ENCODE data around the gene MYPN. TPM values are rescaled to one million over a fixed set of nuclear protein-coding genes. Genes with fewer than 3 reads are reported as not detected.

The MYPN gene
- total RNA-seq, 1 donor from 2014 or later = not detected

DNA sequence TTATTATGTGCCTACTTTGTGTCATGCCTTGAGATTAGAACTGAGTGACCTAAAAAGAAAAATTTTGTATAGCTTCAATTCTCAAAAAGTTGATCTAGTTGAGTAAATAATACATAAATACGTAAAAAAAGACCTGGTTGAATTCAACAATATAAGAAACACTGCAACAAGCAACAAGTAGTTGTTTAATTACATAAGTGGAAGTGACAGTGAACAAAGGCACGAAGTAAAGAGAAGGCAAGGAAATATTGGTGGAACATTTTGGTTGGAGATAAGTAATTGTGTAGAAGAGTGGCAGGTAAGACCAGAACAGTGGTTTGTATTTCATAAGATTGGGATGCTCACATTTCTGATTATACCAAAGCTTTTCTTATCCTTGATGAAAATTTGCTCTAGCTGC, 8.2 kb upstream of the MYPN start:
- H3K27me3 Mint-ChIP-seq (ENCODE audit: insufficient read depth) = peaks cover 10% of the 10 kb centered on the region
- H3K4me3 Mint-ChIP-seq = no peak overlapping the region
- H3K27ac Mint-ChIP-seq = no peak overlapping the region
- intact Hi-C loops (cut with micrococcal nuclease) = no loop called here
- H3K9me3 Mint-ChIP-seq = no peaks in the 10 kb centered on the region
- H3K4me1 Mint-ChIP-seq (ENCODE audit: low read depth) = no peaks in the 10 kb centered on the region
- no peak for DNase-seq (ENCODE audit: low spot score)
- no peaks in the 10 kb centered on the region for H3K36me3 Mint-ChIP-seq (ENCODE audit: low read depth)

GRCh38 chr10:68103261-68103878, 5.9 kb upstream of the MYPN start:
- no peak overlapping the region for H3K27ac Mint-ChIP-seq
- peaks cover 8% of the 10 kb centered on the region for H3K27me3 Mint-ChIP-seq (ENCODE audit: insufficient read depth)
- no peaks in the 10 kb centered on the region for H3K9me3 Mint-ChIP-seq
- H3K4me3 Mint-ChIP-seq = no peak overlapping the region
- no peaks in the 10 kb centered on the region for H3K4me1 Mint-ChIP-seq (ENCODE audit: low read depth)
- no peak for DNase-seq (ENCODE audit: low spot score)
- H3K36me3 Mint-ChIP-seq (ENCODE audit: low read depth) = no peaks in the 10 kb centered on the region
- intact Hi-C loops (cut with micrococcal nuclease) = no loop called here

DNA sequence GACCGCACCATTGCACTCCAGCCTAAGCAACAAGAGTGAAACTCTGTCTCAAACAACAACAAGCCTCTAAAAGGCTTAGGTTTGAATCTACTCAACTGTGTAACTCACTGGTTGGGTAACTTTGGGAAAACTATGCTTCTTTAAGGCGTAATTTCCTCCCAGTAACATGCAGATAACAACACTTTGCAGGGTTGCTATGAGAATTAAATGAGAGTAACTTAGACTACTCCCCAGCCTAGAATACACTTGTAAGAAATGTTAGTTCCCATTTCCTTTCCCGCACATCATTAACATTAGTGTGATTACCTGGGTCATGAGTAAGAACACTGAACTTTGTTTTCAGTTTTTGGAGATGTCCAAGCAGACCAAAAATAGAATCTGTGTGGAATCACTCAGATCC, 5.4 kb upstream of the MYPN start:
- DNase-seq (ENCODE audit: low spot score) = no peak
- Mint-ChIP-seq H3K36me3 (ENCODE audit: low read depth) (no peaks in the 10 kb centered on the region), H3K27me3 (ENCODE audit: insufficient read depth) (peaks cover 7% of the 10 kb centered on the region), H3K4me1 (ENCODE audit: low read depth) (no peaks in the 10 kb centered on the region), H3K4me3 (no peak overlapping the region), H3K27ac (no peak overlapping the region), H3K9me3 (no peaks in the 10 kb centered on the region)
- intact Hi-C loops (cut with micrococcal nuclease) = no loop called here

GRCh38 chr10:68105820-68106219, 3.5 kb upstream of the MYPN start:
- no peak for DNase-seq (ENCODE audit: low spot score)
- no peak overlapping the region for H3K27ac Mint-ChIP-seq
- no peaks in the 10 kb centered on the region for H3K4me1 Mint-ChIP-seq (ENCODE audit: low read depth)
- intact Hi-C loops (cut with micrococcal nuclease) = no loop called here
- no peaks in the 10 kb centered on the region for H3K36me3 Mint-ChIP-seq (ENCODE audit: low read depth)
- H3K4me3 Mint-ChIP-seq = no peak overlapping the region
- H3K27me3 Mint-ChIP-seq (ENCODE audit: insufficient read depth) = peaks cover 7% of the 10 kb centered on the region
- H3K9me3 Mint-ChIP-seq = no peaks in the 10 kb centered on the region

- no peak overlapping the region for H3K4me3 Mint-ChIP-seq
- H3K4me1 Mint-ChIP-seq (ENCODE audit: low read depth) = no peaks in the 10 kb centered on the region
- H3K27ac Mint-ChIP-seq = no peak overlapping the region
Observed at GRCh38 chr10:68106656-68107055, 2.6 kb upstream of the MYPN start.

DNA sequence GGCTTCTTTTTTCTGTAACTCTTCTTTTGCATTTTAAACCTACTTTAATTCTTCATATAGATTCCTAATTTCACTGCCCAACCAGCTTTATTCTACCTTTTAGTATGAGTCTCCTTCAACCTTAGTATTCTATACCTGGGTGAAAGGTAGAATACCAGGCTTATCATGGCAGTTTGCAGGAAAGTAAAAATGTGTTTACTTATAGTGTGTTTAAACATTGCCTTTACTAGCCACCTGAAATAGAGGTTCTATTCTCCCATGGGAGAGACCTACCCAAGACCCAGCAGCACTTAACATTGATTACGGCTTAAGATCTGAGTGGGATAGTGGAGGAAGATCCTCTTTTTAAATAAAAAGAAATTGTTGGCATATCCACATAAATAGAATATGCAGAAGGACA, 1.6 kb upstream of the MYPN start:
- no peak overlapping the region for H3K27ac Mint-ChIP-seq
- no peak for DNase-seq (ENCODE audit: low spot score)
- H3K27me3 Mint-ChIP-seq (ENCODE audit: insufficient read depth) = peaks cover 10% of the 10 kb centered on the region
- H3K4me1 Mint-ChIP-seq (ENCODE audit: low read depth) = no peaks in the 10 kb centered on the region
- no peak overlapping the region for H3K4me3 Mint-ChIP-seq
- no peaks in the 10 kb centered on the region for H3K9me3 Mint-ChIP-seq
- intact Hi-C loops (cut with micrococcal nuclease) = no loop called here
- no peaks in the 10 kb centered on the region for H3K36me3 Mint-ChIP-seq (ENCODE audit: low read depth)

More at GRCh38 chr10:68106656-68107055, 2.6 kb upstream of the MYPN start:
- DNase-seq (ENCODE audit: low spot score) = no peak
- Mint-ChIP-seq H3K36me3 (ENCODE audit: low read depth) (no peaks in the 10 kb centered on the region), H3K27me3 (ENCODE audit: insufficient read depth) (peaks cover 7% of the 10 kb centered on the region), H3K9me3 (no peaks in the 10 kb centered on the region)
- intact Hi-C loops (cut with micrococcal nuclease) = no loop called here

- H3K9me3 Mint-ChIP-seq = no peaks in the 10 kb centered on the region
- H3K27ac Mint-ChIP-seq = no peak overlapping the region
Observed at GRCh38 chr10:68108051-68108450, 1.2 kb upstream of the MYPN start.

GRCh38 chr10:68108653-68109052, 635 bp upstream of the MYPN start:
- Mint-ChIP-seq H3K27me3 (ENCODE audit: insufficient read depth) (peaks cover 10% of the 10 kb centered on the region), H3K9me3 (no peaks in the 10 kb centered on the region), H3K4me1 (ENCODE audit: low read depth) (no peaks in the 10 kb centered on the region), H3K27ac (no peak overlapping the region), H3K4me3 (no peak overlapping the region), H3K36me3 (ENCODE audit: low read depth) (no peaks in the 10 kb centered on the region)
- intact Hi-C loops (cut with micrococcal nuclease) = no loop called here
- DNase-seq (ENCODE audit: low spot score) = no peak

More at GRCh38 chr10:68108051-68108450, 1.2 kb upstream of the MYPN start:
- Mint-ChIP-seq H3K4me3 (no peak overlapping the region), H3K27me3 (ENCODE audit: insufficient read depth) (peaks cover 10% of the 10 kb centered on the region), H3K4me1 (ENCODE audit: low read depth) (no peaks in the 10 kb centered on the region), H3K36me3 (ENCODE audit: low read depth) (no peaks in the 10 kb centered on the region)
- no peak for DNase-seq (ENCODE audit: low spot score)
- intact Hi-C loops (cut with micrococcal nuclease) = no loop called here

DNA sequence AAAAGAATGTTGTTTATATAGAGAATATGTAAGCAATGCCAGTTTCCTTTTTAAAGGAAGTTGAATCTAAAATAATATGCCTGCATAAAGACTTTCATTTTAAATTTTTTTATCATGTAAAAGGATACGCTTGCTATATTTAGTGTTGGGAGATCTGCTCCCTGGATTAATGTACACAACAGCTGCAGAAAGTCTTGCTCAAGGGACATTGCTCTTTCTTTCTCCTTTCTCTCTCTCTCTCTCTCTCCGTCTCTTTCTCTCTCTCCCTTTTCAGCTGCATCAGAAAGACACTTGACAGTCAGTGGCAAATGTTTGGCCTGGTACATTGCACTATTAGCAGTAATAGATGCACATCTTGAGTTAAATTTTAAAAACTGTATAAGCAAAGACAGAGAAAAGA, 739 bp downstream of the MYPN start:
- intact Hi-C loops (cut with micrococcal nuclease) = no loop called here
- H3K4me1 Mint-ChIP-seq (ENCODE audit: low read depth) = no peaks in the 10 kb centered on the region
- H3K27ac Mint-ChIP-seq = no peak overlapping the region
- H3K36me3 Mint-ChIP-seq (ENCODE audit: low read depth) = no peaks in the 10 kb centered on the region
- peaks cover 7% of the 10 kb centered on the region for H3K27me3 Mint-ChIP-seq (ENCODE audit: insufficient read depth)
- no peak for DNase-seq (ENCODE audit: low spot score)
- H3K9me3 Mint-ChIP-seq = no peaks in the 10 kb centered on the region
- H3K4me3 Mint-ChIP-seq = no peak overlapping the region

GRCh38 chr10:68111584-68111983, 2.3 kb downstream of the MYPN start:
- peaks cover 5% of the 10 kb centered on the region for H3K27me3 Mint-ChIP-seq (ENCODE audit: insufficient read depth)
- H3K9me3 Mint-ChIP-seq = no peaks in the 10 kb centered on the region
- H3K36me3 Mint-ChIP-seq (ENCODE audit: low read depth) = no peaks in the 10 kb centered on the region
- H3K27ac Mint-ChIP-seq = no peak overlapping the region
- intact Hi-C loops (cut with micrococcal nuclease) = no loop called here
- no peak for DNase-seq (ENCODE audit: low spot score)
- no peaks in the 10 kb centered on the region for H3K4me1 Mint-ChIP-seq (ENCODE audit: low read depth)
- no peak overlapping the region for H3K4me3 Mint-ChIP-seq

- peaks cover 5% of the 10 kb centered on the region for H3K27me3 Mint-ChIP-seq (ENCODE audit: insufficient read depth)
- DNase-seq (ENCODE audit: low spot score) = no peak
- intact Hi-C loops (cut with micrococcal nuclease) = no loop called here
- H3K9me3 Mint-ChIP-seq = no peaks in the 10 kb centered on the region
- H3K27ac Mint-ChIP-seq = no peak overlapping the region
- no peak overlapping the region for H3K4me3 Mint-ChIP-seq
- no peaks in the 10 kb centered on the region for H3K36me3 Mint-ChIP-seq (ENCODE audit: low read depth)
- no peaks in the 10 kb centered on the region for H3K4me1 Mint-ChIP-seq (ENCODE audit: low read depth)
Observed at GRCh38 chr10:68112837-68113236, 3.5 kb downstream of the MYPN start.

DNA sequence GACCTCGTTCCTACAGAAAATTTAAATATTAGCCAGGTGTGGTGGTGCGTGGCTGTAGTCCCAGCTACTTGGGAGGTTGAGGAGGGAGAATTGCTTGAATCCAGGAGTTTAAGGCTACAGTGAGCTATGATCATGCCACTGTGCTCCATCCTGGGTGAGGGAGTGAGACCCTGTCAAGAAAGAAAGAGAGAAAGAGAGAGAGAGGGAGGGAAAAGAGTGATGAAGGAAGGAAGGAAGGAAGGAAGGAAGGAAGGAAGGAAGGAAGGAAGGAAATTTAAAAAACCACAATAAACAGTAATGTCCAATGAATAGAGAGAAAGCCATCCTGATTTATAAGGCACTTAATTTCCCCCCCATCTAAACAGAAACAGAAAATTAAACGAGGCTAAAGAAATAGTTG, 9.4 kb downstream of the MYPN start:
- Mint-ChIP-seq H3K4me3 (no peak overlapping the region), H3K36me3 (ENCODE audit: low read depth) (no peaks in the 10 kb centered on the region)
- intact Hi-C loops (cut with micrococcal nuclease) = no loop called here

DNA sequence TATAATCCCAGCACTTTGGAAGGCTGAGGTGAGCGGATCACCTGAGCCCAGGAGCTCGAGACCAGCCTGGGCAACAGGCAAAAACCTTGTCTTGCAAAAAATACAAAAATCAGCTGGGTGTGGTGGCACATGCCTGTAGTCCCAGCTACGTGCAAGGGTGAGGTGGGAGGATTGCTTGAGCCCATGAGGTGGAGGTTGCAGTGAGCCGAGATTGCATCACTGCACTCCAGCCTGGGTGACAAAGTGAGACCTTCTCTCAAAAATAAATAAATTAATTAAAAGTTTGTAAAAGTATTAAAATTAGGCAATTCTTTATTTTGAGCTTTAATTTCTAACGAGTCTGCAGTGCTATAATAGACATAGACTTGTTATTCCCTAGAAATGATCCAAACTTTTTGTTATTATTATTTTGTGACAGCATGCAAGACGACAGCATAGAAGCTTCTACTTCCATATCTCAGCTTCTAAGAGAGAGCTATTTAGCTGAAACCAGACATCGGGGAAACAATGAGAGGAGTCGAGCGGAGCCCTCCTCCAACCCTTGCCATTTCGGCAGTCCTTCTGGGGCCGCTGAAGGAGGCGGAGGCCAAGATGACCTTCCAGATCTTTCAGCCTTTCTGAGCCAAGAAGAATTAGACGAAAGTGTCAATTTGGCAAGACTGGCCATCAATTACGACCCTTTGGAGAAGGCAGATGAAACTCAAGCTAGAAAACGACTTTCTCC, 11.9 kb downstream of the MYPN start:
- Mint-ChIP-seq H3K36me3 (ENCODE audit: low read depth) (no peaks in the 10 kb centered on the region), H3K27ac (no peak overlapping the region), H3K27me3 (ENCODE audit: insufficient read depth) (peaks cover 12% of the 10 kb centered on the region), H3K4me3 (no peak overlapping the region), H3K9me3 (no peaks in the 10 kb centered on the region), H3K4me1 (ENCODE audit: low read depth) (no peaks in the 10 kb centered on the region)
- DNase-seq (ENCODE audit: low spot score) = no peak
- intact Hi-C loops (cut with micrococcal nuclease) = no loop called here

More for the DNA sequence above, 9.4 kb downstream of the MYPN start:
- Mint-ChIP-seq H3K9me3 (no peaks in the 10 kb centered on the region), H3K27ac (no peak overlapping the region), H3K27me3 (ENCODE audit: insufficient read depth) (peaks cover 12% of the 10 kb centered on the region), H3K4me1 (ENCODE audit: low read depth) (no peaks in the 10 kb centered on the region)
- no peak for DNase-seq (ENCODE audit: low spot score)

Data from activated T-helper 1 cell treated with anti-CD3 and anti-CD28 coated beads, Interleukin-12 subunit alpha, Interleukin-12 subunit beta, Interleukin-2, Interleukin-4 antibody, amounts not matched to agents 30 ng/mL and 10 ng/mL and 1 ng/mL, durations not matched to agents 14 hours and 24 hours and 36 hours (primary cell).